HepG2 (cell line): ENCODE results near the gene TRANK1. TPM values are rescaled to one million over a fixed set of nuclear protein-coding genes. Genes with fewer than 3 reads are reported as not detected.

Experiments used
- ATAC-seq: fragments of 200-7000 bp; cut with Tn5 transposase; 3 replicates; pipeline ENCODE4 v1.9.1; 2020; ENCODE audit warnings: mild to moderate bottlenecking, moderate library complexity
- BruUV-seq: library from RNA; stranded (reverse); fragments of 400-500 nt; replicated peaks from 2 replicates; lab custom pipeline; 2021; lab: Mats Ljungman, UMichigan
- CTCF ChIA-PET: fragments of 300-600 bp; formaldehyde crosslinking; extraction: SDS; loops from one replicate; lab custom pipeline; 2021; ENCODE audit warnings: low total read pairs, inconsistent platforms, low intra/inter-chr PET ratio; lab: Yijun Ruan, JAX
- POLR2A ChIA-PET: fragments of 350-600 bp; sonication (Branson Sonifier 250); formaldehyde crosslinking; loops from one replicate; lab custom pipeline; 2020; ENCODE audit warnings: antibody characterized with exemption, inconsistent platforms; lab: Yijun Ruan, JAX
- DNase-seq: peaks from one replicate; pipeline ENCODE4 v3.0.0-alpha.2; 2015; ENCODE audit warnings: low spot score
- FAIRE-seq: peaks from 3 replicates; lab custom pipeline; 2011; peaks lifted over from hg19 to GRCh38; lab: Jason Lieb, UNC
- H2AFZ ChIP-seq: one replicate; pipeline ENCODE4 v1.6.1; 2011; ENCODE audit warnings: low read length, inconsistent platforms
- H3K27ac ChIP-seq: fragments of 300-600 bp; 3 replicates; pipeline ENCODE4 v1.8.0; 2011; ENCODE audit warnings: mixed run types, mild to moderate bottlenecking, mixed read lengths, low read length, inconsistent platforms; ENCODE audit not compliant: insufficient read depth; ENCODE audit errors: extremely low read length
- H3K27me3 ChIP-seq, 2 experiments: fragments of 200-600 bp in 1 of 2; 2 replicates in 1 of 2; 3 replicates in 1 of 2; pipeline versions ENCODE4 v1.6.0 to v1.8.0; 2011; ENCODE audit warnings: low read length in 2 of 2, mild to moderate bottlenecking in 2 of 2, moderate library complexity in 2 of 2, inconsistent platforms in 1 of 2; ENCODE audit not compliant: insufficient read depth in 2 of 2, control insufficient read depth in 1 of 2
- H3K36me3 ChIP-seq, 2 experiments: fragments of 200-600 bp in 1 of 2; replicated peaks in 1 of 2; 2 replicates in 1 of 2; 3 replicates in 1 of 2; pipeline versions ENCODE4 v1.5.1 to v1.8.0; 2011; ENCODE audit warnings: low read length in 2 of 2, inconsistent platforms in 1 of 2; ENCODE audit not compliant: insufficient read depth in 2 of 2, control insufficient read depth in 1 of 2
- H3K4me1 ChIP-seq: 2 replicates; pipeline ENCODE4 v1.5.1; 2012; ENCODE audit warnings: low read length, inconsistent platforms; ENCODE audit not compliant: insufficient read depth
- H3K4me2 ChIP-seq: 2 replicates; pipeline ENCODE4 v1.6.0; 2011; ENCODE audit warnings: low read depth, low read length, inconsistent platforms
- H3K4me3 ChIP-seq, 3 experiments: fragments of 200-600 bp in 1 of 3; sonication (generic), shearing (Covaris generic) in 1 of 3; replicated peaks in 1 of 3; 2 replicates each; pipeline ENCODE4 v1.5.1; 2011 to 2016; ENCODE audit warnings: low read length in 3 of 3, inconsistent platforms in 2 of 3, low read depth in 2 of 3, mild to moderate bottlenecking in 2 of 3, control low read depth in 1 of 3, mixed read lengths in 1 of 3; ENCODE audit not compliant: insufficient read depth in 1 of 3
- H3K79me2 ChIP-seq: one replicate; pipeline ENCODE4 v1.6.1; 2011; ENCODE audit warnings: low read length, inconsistent platforms; ENCODE audit not compliant: insufficient read depth
- H3K9ac ChIP-seq: 2 replicates; pipeline ENCODE4 v1.6.0; 2011; ENCODE audit warnings: mild to moderate bottlenecking, low read depth, low read length, inconsistent platforms; ENCODE audit not compliant: insufficient read depth
- H3K9me3 ChIP-seq: 2 replicates; pipeline ENCODE4 v1.5.1; 2012; ENCODE audit warnings: mild to moderate bottlenecking, low read length
- H4K20me1 ChIP-seq: 2 replicates; pipeline ENCODE4 v1.6.0; 2011; ENCODE audit warnings: inconsistent platforms, mild to moderate bottlenecking, low read length, moderate library complexity; ENCODE audit not compliant: insufficient read depth
- ATAD3A ChIP-seq: sonication (generic); formaldehyde crosslinking; IDR thresholded peaks from 2 replicates; pipeline ENCODE4 v1.4.0; 2020; ENCODE audit warnings: missing genetic modification reagents
- EED ChIP-seq: sonication (generic); formaldehyde crosslinking; IDR thresholded peaks from 2 replicates; pipeline ENCODE4 v1.5.0; 2020; ENCODE audit warnings: mild to moderate bottlenecking, missing genetic modification reagents
- FLYWCH1 ChIP-seq: sonication (generic); formaldehyde crosslinking; IDR thresholded peaks from 2 replicates; pipeline ENCODE4 v1.8.1; 2023; ENCODE audit warnings: mild to moderate bottlenecking, missing genetic modification reagents
- MLLT10 ChIP-seq: sonication (generic); formaldehyde crosslinking; IDR thresholded peaks from 2 replicates; pipeline ENCODE4 v1.4.0; 2020; ENCODE audit warnings: missing genetic modification reagents
- NFIC ChIP-seq: IDR thresholded peaks from 2 replicates; pipeline ENCODE4 v1.6.1; 2012; ENCODE audit warnings: mild to moderate bottlenecking, low read length, inconsistent platforms
- NFYB ChIP-seq: sonication (generic); formaldehyde crosslinking; IDR thresholded peaks from 2 replicates; pipeline ENCODE4 v1.4.0; 2020; ENCODE audit warnings: missing genetic modification reagents
- NFYC ChIP-seq: IDR thresholded peaks from 2 replicates; pipeline ENCODE4 v1.6.1; 2016; ENCODE audit warnings: missing genetic modification reagents, missing compliant biosample characterization
- ONECUT2 ChIP-seq: sonication (generic); formaldehyde crosslinking; IDR thresholded peaks from 2 replicates; pipeline ENCODE4 v1.4.0; 2020; ENCODE audit warnings: missing genetic modification reagents
- RBFOX2 ChIP-seq: fragments of 200-400 bp; formaldehyde crosslinking; IDR thresholded peaks from 2 replicates; pipeline ENCODE4 v1.6.1; 2017; ENCODE audit warnings: low read depth, mild to moderate bottlenecking, low read length
- RBM22 ChIP-seq: fragments of 200-400 bp; formaldehyde crosslinking; optimal IDR thresholded peaks from 2 replicates; pipeline ENCODE3; 2017; ENCODE audit warnings: mild to moderate bottlenecking, low read length, moderate library complexity
- ZEB1 ChIP-seq: IDR thresholded peaks from 2 replicates; pipeline ENCODE4 v1.6.1; 2012; ENCODE audit warnings: mild to moderate bottlenecking, low read depth, inconsistent platforms; ENCODE audit not compliant: insufficient replicate concordance
- ZNF431 ChIP-seq: sonication (generic); formaldehyde crosslinking; IDR thresholded peaks from 2 replicates; pipeline ENCODE4 v1.9.0; 2022; ENCODE audit warnings: missing genetic modification reagents, low read depth, mild to moderate bottlenecking, borderline replicate concordance
- WGBS: methylation state at CpG from one replicate; pipeline ENCODE4 v1.1.6; 2017; ENCODE audit warnings: low lambda C conversion rate; 5-methylcytosine and 5-hydroxymethylcytosine counted together
- in situ Hi-C: cut with HindIII; loops from 2 replicates; pipeline ENCODE4 v1.10.0; 2017; ENCODE audit warnings: low pct_unique_long_range_greater_than_20kb; ENCODE audit not compliant: extremely low pct_ligation_motif_present
- intact Hi-C: fragments of 100-400 bp; cut with micrococcal nuclease; formaldehyde crosslinking; loops from one replicate; pipeline ENCODE4 v1.10.0; 2022; ENCODE audit not compliant: unreplicated experiment
- polyA plus RNA-seq, 8 experiments: library from polyadenylated mRNA; depleted of rRNA in 3 of 8; stranded (reverse) in 7 of 8; unstranded in 1 of 8; fragments of >200 nt; fragmentation: Illumina TruSeq in 4 of 8; extraction: Trizol in 4 of 8; gene quantifications; 2 replicates each; pipeline versions ENCODE4 v1.2.1 to v1.2.3, GENCODE V29; 2011 to 2016; ENCODE audit warnings: low read depth in 4 of 8, missing spikeins in 1 of 8, mixed read lengths in 1 of 8; ENCODE audit not compliant: insufficient read depth in 1 of 8
- total RNA-seq, 5 experiments: library from RNA; depleted of rRNA; stranded (reverse); fragments of >200 nt; fragmentation: Illumina TruSeq; extraction: Trizol; gene quantifications; 2 replicates each; pipeline ENCODE4 v1.2.3, GENCODE V29; 2016; ENCODE audit warnings: low read depth in 1 of 5

The TRANK1 gene
- total and polyA plus RNA-seq, 2 of the 13 experiments (the other 11 are each of a cell fraction or from before 2014, with no cell fraction given): 0.13 to 0.32 TPM

GRCh38 chr3:36877930-36878685, 66.7 kb downstream of the TRANK1 start (continued):
- no peak for TF ChIP-seq ZNF431 (CRISPR knock-in tag)
- TF ChIP-seq EED (CRISPR knock-in tag): no peak
- no peak for TF ChIP-seq NFIC
- no peak for TF ChIP-seq RBM22
- no peak for TF ChIP-seq ATAD3A
- no peak for TF ChIP-seq RBFOX2
- no peak for TF ChIP-seq ZEB1
- no peak for TF ChIP-seq MLLT10 (CRISPR knock-in tag)

- FAIRE-seq (no peak), DNase-seq (no peak), ATAC-seq (peak; percentile 69)
- Histone ChIP-seq H3K4me2 (peak overlapping the region; percentile 54), H3K9me3 (no peaks in the 10 kb centered on the region), H3K36me3 (no peaks in the 10 kb centered on the region), H3K4me3 (peak overlapping the region in 1 of 3 experiments; percentile 19; a peak in 1 of 6 replicates), H3K9ac (no peak overlapping the region; the same call in 1 of the 2 replicates), H3K27ac (no peak overlapping the region), H4K20me1 (no peaks in the 10 kb centered on the region), H2AFZ (peak overlapping the region; percentile 66), H3K27me3 (peaks cover 0 to 1% of the 10 kb centered on the region in 2 experiments; a peak in 1 of 5 replicates), H3K79me2 (no peaks in the 10 kb centered on the region), H3K4me1 (no peaks in the 10 kb centered on the region)
- TF ChIP-seq NFYC (CRISPR knock-in tag): peak; percentile 48
- no peak for TF ChIP-seq ONECUT2 (CRISPR knock-in tag)
- peak; percentile 60 for TF ChIP-seq NFYB (CRISPR knock-in tag)
- TF ChIP-seq FLYWCH1 (CRISPR knock-in tag): no peak
- ChIA-PET POLR2A (no interaction called here), CTCF (no interaction called here)
- intact Hi-C loops (no loop called here), in situ Hi-C loops (no loop called here)
- no TSS peak for BruUV-seq
- WGBS: 17% methylated on average over 7 of the region's 7 CpGs
These were observed 68.5 kb downstream of the TRANK1 start for GRCh38 chr3:36876181-36876936.
